Smooth muscle cell (in vitro differentiated cells): ENCODE measurements around the gene CLDN15. TPM values are rescaled to one million over a fixed set of nuclear protein-coding genes. Genes with fewer than 3 reads are reported as not detected.

Source experiments
- DNase-seq: peaks from one replicate; lab custom pipeline; 2025; ENCODE audit not compliant: unreplicated experiment; lab: John Stamatoyannopoulos, UW
- H2AFZ ChIP-seq: fragments of 200-600 bp; sonication (generic); 2 replicates; pipeline ENCODE4 v1.6.0; 2016; ENCODE audit warnings: antibody characterized with exemption, low read depth, mild to moderate bottlenecking
- H3F3A ChIP-seq: fragments of 200-600 bp; sonication (generic); 2 replicates; pipeline ENCODE4 v1.6.0; 2017; ENCODE audit warnings: antibody characterized with exemption, low read depth
- H3K27ac ChIP-seq: fragments of 200-600 bp; sonication (generic); 2 replicates; pipeline ENCODE4 v1.5.1; 2016; ENCODE audit warnings: low read depth, mild to moderate bottlenecking
- H3K27me3 ChIP-seq: fragments of 200-600 bp; sonication (generic); 2 replicates; pipeline ENCODE4 v1.6.1; 2016; ENCODE audit warnings: low read depth, mild to moderate bottlenecking
- H3K36me3 ChIP-seq: fragments of 200-600 bp; sonication (generic); 2 replicates; pipeline ENCODE4 v1.5.1; 2016; ENCODE audit warnings: low read depth
- H3K4me1 ChIP-seq: fragments of 200-600 bp; sonication (generic); 2 replicates; pipeline ENCODE4 v1.5.1; 2016; ENCODE audit warnings: low read depth
- H3K4me2 ChIP-seq: fragments of 200-600 bp; sonication (generic); 2 replicates; pipeline ENCODE4 v1.6.0; 2016; ENCODE audit warnings: mild to moderate bottlenecking
- H3K4me3 ChIP-seq: fragments of 200-600 bp; sonication (generic); 2 replicates; pipeline ENCODE4 v1.5.1; 2016; ENCODE audit warnings: mild to moderate bottlenecking
- H3K79me2 ChIP-seq: fragments of 200-600 bp; sonication (generic); 2 replicates; pipeline ENCODE4 v1.6.0; 2016; ENCODE audit warnings: low read depth, mild to moderate bottlenecking
- H3K9ac ChIP-seq: fragments of 200-600 bp; sonication (generic); 2 replicates; pipeline ENCODE4 v1.6.0; 2016; ENCODE audit warnings: low read depth
- H3K9me3 ChIP-seq: fragments of 200-600 bp; sonication (generic); replicated peaks from 2 replicates; pipeline ENCODE4 v1.5.1; 2016; ENCODE audit warnings: low read depth
- H4K20me1 ChIP-seq: fragments of 200-600 bp; sonication (generic); 2 replicates; pipeline ENCODE4 v1.6.0; 2016; ENCODE audit warnings: low read depth
- CTCF ChIP-seq: fragments of 200-600 bp; sonication (generic); IDR thresholded peaks from 2 replicates; pipeline ENCODE4 v1.5.1; 2017; ENCODE audit warnings: borderline replicate concordance, mild to moderate bottlenecking, antibody characterized with exemption; ENCODE audit not compliant: insufficient read depth, poor library complexity, severe bottlenecking
- WGBS: methylation state at CpG from one replicate; pipeline ENCODE4 v1.1.7; 2016; ENCODE audit warnings: low lambda C conversion rate; 5-methylcytosine and 5-hydroxymethylcytosine counted together
- polyA plus RNA-seq: library from polyadenylated mRNA; unstranded; fragments of >200 nt; fragmentation: Nextera tagmentation; extraction: Ambion mirVana; gene quantifications from 2 replicates; pipeline ENCODE4 v1.2.1, GENCODE V29; 2016
- total RNA-seq: library from RNA; depleted of rRNA; stranded (reverse); fragments of >200 nt; gene quantifications from 2 replicates; pipeline ENCODE4 v1.2.3, GENCODE V29; 2014

Gene CLDN15
- total and polyA plus RNA-seq, 2 experiments from 2014 or later = 3.0 to 4.0 TPM

GRCh38 chr7:101235050-101235449 lies 2.6 kb downstream of the CLDN15 start:
- peaks cover 6% of the 10 kb centered on the region for H4K20me1 ChIP-seq
- no peak overlapping the region for H3K27ac ChIP-seq
- no peaks in the 10 kb centered on the region for H3K27me3 ChIP-seq
- no peak for TF ChIP-seq CTCF
- H3F3A ChIP-seq = peaks cover 7% of the 10 kb centered on the region
- no peaks in the 10 kb centered on the region for H3K36me3 ChIP-seq
- no peaks in the 10 kb centered on the region for H3K9me3 ChIP-seq
- H2AFZ ChIP-seq = no peak overlapping the region
- no peaks in the 10 kb centered on the region for H3K79me2 ChIP-seq
- DNase-seq = no peak
- 76% methylated on average over 11 of the region's 11 CpGs for WGBS
- H3K4me1 ChIP-seq = no peaks in the 10 kb centered on the region
- H3K9ac ChIP-seq = no peak overlapping the region
- no peak overlapping the region for H3K4me3 ChIP-seq
- no peak overlapping the region for H3K4me2 ChIP-seq

GRCh38 chr7:101234636-101235035 lies 3.0 kb downstream of the CLDN15 start:
- no peak for DNase-seq
- 92% methylated on average over 5 of the region's 5 CpGs for WGBS
- Histone ChIP-seq H3K36me3 (no peaks in the 10 kb centered on the region), H3K4me3 (no peak overlapping the region), H3K4me2 (no peak overlapping the region), H3F3A (peaks cover 7% of the 10 kb centered on the region), H3K9me3 (no peaks in the 10 kb centered on the region), H3K9ac (no peak overlapping the region), H2AFZ (no peak overlapping the region), H3K27ac (no peak overlapping the region), H3K4me1 (no peaks in the 10 kb centered on the region), H4K20me1 (peaks cover 6% of the 10 kb centered on the region), H3K27me3 (no peaks in the 10 kb centered on the region), H3K79me2 (no peaks in the 10 kb centered on the region)
- TF ChIP-seq CTCF = no peak

- Histone ChIP-seq H3F3A (peaks cover 7% of the 10 kb centered on the region), H3K27ac (no peak overlapping the region), H3K27me3 (no peaks in the 10 kb centered on the region), H2AFZ (no peak overlapping the region), H3K36me3 (no peaks in the 10 kb centered on the region), H3K79me2 (no peaks in the 10 kb centered on the region), H3K4me3 (no peak overlapping the region), H3K9ac (no peak overlapping the region), H3K4me1 (no peaks in the 10 kb centered on the region), H4K20me1 (peaks cover 6% of the 10 kb centered on the region), H3K9me3 (no peaks in the 10 kb centered on the region), H3K4me2 (no peak overlapping the region)
- WGBS = 87% methylated on average over 18 of the region's 21 CpGs
- no peak for DNase-seq
- TF ChIP-seq CTCF = no peak
Observed at GRCh38 chr7:101233907-101234547, 3.6 kb downstream of the CLDN15 start.
